Lung (tissue), 12 donors: Measurements from ENCODE around the gene TNFRSF8. TPM values are rescaled to one million over a fixed set of nuclear protein-coding genes. Genes with fewer than 3 reads are reported as not detected.
"Not testable (repeated sequence)": the region's sequence is repeated elsewhere in the genome, so short reads cannot be mapped to it uniquely, and the experiment has no call there.

ENCODE experiments used
- ATAC-seq: fragments of 200-7000 bp; cut with Tn5 transposase; one replicate; pipeline ENCODE4 v1.9.1; 2020; ENCODE audit warnings: moderate number of reproducible peaks; ENCODE audit not compliant: insufficient read depth, low FRiP score
- DNase-seq, 3 donors: peaks; one replicate each; pipeline ENCODE4 v3.0.0-alpha.2; 2013 to 2017
- H3K27ac ChIP-seq, 2 donors: one replicate each; pipeline ENCODE4 v1.5.1; 2013; ENCODE audit warnings: mild to moderate bottlenecking in 2 of 2, moderate library complexity in 2 of 2, control low read depth in 1 of 2, inconsistent platforms in 1 of 2, low read depth in 1 of 2, low read length in 1 of 2
- H3K27me3 ChIP-seq, 3 donors: one replicate each; pipeline ENCODE4 v1.5.1; 2013; ENCODE audit warnings: low read length in 2 of 3; ENCODE audit not compliant: control insufficient read depth in 3 of 3, insufficient read depth in 3 of 3
- H3K36me3 ChIP-seq, 4 donors: one replicate each; pipeline ENCODE4 v1.5.1; 2013; ENCODE audit warnings: low read length in 4 of 4, mild to moderate bottlenecking in 1 of 4, moderate library complexity in 1 of 4; ENCODE audit not compliant: control insufficient read depth in 4 of 4, insufficient read depth in 4 of 4
- H3K4me1 ChIP-seq, 5 donors: one replicate each; pipeline ENCODE4 v1.5.1; 2013; ENCODE audit warnings: low read length in 5 of 5, mild to moderate bottlenecking in 2 of 5, moderate library complexity in 1 of 5; ENCODE audit not compliant: control insufficient read depth in 5 of 5, insufficient read depth in 5 of 5
- H3K4me3 ChIP-seq: one replicate; pipeline ENCODE4 v1.5.1; 2013; ENCODE audit warnings: mild to moderate bottlenecking, control low read depth, moderate library complexity
- H3K9ac ChIP-seq, 2 donors: one replicate each; pipeline ENCODE4 v1.5.1; 2013; ENCODE audit warnings: low read length in 2 of 2, control low read depth in 1 of 2; ENCODE audit not compliant: insufficient read depth in 1 of 2
- H3K9me3 ChIP-seq, 4 donors: one replicate each; pipeline ENCODE4 v1.5.1; 2013; ENCODE audit warnings: low read length in 3 of 4, mild to moderate bottlenecking in 1 of 4, moderate library complexity in 1 of 4; ENCODE audit not compliant: control insufficient read depth in 4 of 4, insufficient read depth in 3 of 4
- WGBS, 2 donors: extraction: QIAGEN DNeasy Blood & Tissue Kit; methylation state at CpG; one replicate each; pipeline ENCODE4 v1.1.7; 2013; 5-methylcytosine and 5-hydroxymethylcytosine counted together
- polyA plus RNA-seq, 2 donors: library from polyadenylated mRNA; stranded (reverse); fragments of 200-250 nt; gene quantifications; one replicate each; pipeline ENCODE4 v1.2.1, GENCODE V29; 2013
- total RNA-seq, 2 donors: library from RNA; depleted of rRNA in 1 of 2; stranded (reverse); fragments of >200 nt in 1 of 2; gene quantifications; one replicate each; pipeline ENCODE4 v1.2.1, GENCODE V29; 2014 to 2021
- TF ChIP-seq, protein P1 (sequence below): IDR thresholded peaks from 2 replicates; pipeline ENCODE4 v1.5.1; 2012; ENCODE audit warnings: mild to moderate bottlenecking; ENCODE audit errors: control extremely low read depth, extremely low read depth
- donor health status: control.
- donor health status: control.
- donor health status: Bipolar disorder and iron deficiency.
- donor health status: healthy.
- donor health status: DM: yes; HTN: yes; CAD: no.

TNFRSF8 gene
- total and polyA plus RNA-seq, 4 donors, result 1.6 to 5.3 (median 2.1) TPM

DNA sequence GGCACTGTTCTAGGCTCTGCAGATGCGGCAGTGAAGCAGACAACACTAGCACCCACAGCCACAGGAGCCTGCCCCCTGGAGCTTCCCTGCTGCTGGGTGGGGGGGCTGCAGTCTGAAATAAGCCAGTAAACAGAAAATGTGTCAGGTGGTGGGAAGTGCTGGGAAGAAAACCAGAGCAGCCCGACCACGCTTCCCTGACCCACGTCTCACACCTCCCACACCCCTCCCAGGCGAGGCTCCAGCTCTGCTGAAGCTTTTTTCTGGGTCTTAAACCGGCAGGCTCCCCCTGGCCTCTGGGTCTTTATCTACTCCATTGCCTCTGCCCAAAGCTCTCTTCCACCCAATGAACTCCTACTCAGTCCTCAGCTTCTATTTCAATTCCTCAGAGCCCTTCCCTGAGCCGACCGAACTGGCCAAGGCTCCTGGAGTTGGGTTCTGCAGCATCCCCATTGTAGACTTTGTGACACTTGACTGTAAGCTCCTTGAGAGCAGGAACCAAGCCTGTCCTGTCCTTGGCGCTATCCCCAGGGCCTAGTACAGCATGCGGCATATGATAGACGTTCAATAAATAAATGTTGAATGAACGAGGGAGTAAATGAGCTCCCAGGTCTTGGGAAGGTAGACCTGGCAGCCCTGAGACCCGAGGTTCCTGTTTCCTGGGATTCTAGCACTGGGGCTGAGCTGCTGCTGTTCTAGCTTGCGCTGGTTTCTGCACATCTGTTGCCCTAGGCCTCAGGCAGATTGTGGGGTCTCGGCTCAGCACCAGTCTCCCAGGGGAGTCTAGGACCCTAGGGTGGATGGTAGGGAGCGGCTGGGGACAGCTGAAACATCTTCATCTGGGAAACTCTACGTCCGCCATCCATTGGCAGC lies 25.4 kb upstream of the TNFRSF8 start:
- no peak for DNase-seq
- Histone ChIP-seq H3K9me3 (no peaks in the 10 kb centered on the region), H3K27me3 (no peaks in the 10 kb centered on the region), H3K4me3 (no peak overlapping the region), H3K27ac (no peak overlapping the region), H3K36me3 (no peaks in the 10 kb centered on the region), H3K9ac (no peak overlapping the region), H3K4me1 (peaks cover 0 to 7% (median 0%) of the 10 kb centered on the region in 5 donors)
- WGBS, 2 donors, result 81 to 87% methylated on average over 18 of the region's 18 CpGs
- TF ChIP-seq, protein P1, sequence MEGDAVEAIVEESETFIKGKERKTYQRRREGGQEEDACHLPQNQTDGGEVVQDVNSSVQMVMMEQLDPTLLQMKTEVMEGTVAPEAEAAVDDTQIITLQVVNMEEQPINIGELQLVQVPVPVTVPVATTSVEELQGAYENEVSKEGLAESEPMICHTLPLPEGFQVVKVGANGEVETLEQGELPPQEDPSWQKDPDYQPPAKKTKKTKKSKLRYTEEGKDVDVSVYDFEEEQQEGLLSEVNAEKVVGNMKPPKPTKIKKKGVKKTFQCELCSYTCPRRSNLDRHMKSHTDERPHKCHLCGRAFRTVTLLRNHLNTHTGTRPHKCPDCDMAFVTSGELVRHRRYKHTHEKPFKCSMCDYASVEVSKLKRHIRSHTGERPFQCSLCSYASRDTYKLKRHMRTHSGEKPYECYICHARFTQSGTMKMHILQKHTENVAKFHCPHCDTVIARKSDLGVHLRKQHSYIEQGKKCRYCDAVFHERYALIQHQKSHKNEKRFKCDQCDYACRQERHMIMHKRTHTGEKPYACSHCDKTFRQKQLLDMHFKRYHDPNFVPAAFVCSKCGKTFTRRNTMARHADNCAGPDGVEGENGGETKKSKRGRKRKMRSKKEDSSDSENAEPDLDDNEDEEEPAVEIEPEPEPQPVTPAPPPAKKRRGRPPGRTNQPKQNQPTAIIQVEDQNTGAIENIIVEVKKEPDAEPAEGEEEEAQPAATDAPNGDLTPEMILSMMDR, result no peak
- ATAC-seq, result no peak

DNA sequence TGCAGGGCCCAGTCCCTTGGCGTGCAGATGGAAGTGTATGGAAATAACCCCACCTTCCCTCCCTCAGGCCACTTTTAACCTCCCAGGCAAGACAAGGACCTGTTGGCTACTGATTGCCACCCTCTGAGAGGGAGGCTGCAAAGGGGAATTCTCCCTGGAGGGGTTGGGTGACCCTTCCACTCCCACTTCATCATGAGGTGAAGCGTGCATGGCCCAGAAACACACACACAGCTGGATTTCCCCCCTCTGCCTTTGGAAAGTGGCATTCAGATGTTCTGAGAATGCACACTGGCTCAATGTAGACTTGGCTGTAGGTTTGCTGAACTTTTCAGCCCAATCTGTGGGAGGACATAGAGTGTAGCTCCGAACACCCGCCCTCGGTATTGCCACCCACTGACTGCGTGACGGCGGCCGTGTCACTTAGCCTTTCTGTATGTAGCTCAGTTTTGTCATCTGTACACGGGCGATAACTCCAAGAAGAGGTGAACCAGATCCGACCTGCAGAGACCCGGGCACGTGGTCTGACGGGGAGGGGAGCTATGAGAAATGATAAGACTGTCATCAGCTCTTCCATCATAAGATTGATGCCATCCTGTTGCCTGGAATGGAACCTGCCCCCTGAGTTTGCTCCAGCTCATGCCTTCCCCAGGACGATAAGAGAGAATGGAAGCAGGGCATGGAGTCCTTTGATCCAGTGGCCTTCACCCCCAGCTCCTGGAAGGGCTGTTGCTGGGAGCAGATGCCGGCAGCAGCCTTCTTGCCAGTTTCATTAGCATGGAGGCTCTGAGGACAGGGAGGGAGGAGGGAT lies 24.5 kb upstream of the TNFRSF8 start:
- Histone ChIP-seq H3K27me3 (no peaks in the 10 kb centered on the region), H3K36me3 (no peaks in the 10 kb centered on the region), H3K4me1 (peaks cover 0 to 7% (median 0%) of the 10 kb centered on the region in 5 donors), H3K4me3 (no peak overlapping the region), H3K9ac (no peak overlapping the region), H3K9me3 (no peaks in the 10 kb centered on the region), H3K27ac (no peak overlapping the region)
- 70 to 80% methylated on average over 17 of the region's 17 CpGs for WGBS, 2 donors
- DNase-seq (no peak), ATAC-seq (no peak)
- TF ChIP-seq, protein P1, result no peak

DNA sequence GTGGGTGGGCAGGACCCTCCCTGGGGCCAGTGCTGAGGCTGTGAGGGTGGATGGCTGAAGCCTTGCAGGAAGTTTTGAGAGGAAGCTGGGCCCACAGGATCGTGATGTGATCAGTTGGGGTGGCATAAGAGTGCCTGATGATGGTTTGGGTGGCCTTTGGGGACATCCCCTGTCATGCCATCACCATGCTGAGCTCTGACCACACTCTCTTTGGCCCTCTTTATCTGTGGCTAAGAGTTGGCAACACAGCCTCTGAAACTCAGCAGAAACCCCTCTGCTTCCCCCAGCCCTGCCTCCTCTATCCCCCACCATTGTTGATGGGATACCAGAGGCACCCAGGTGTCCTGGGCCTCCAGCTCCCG lies 24.0 kb upstream of the TNFRSF8 start:
- TF ChIP-seq, protein P1, result no peak
- Histone ChIP-seq H3K27ac (no peak overlapping the region), H3K9ac (no peak overlapping the region), H3K4me3 (no peak overlapping the region), H3K36me3 (no peaks in the 10 kb centered on the region), H3K9me3 (no peaks in the 10 kb centered on the region), H3K4me1 (peaks cover 0 to 5% (median 0%) of the 10 kb centered on the region in 5 donors), H3K27me3 (no peaks in the 10 kb centered on the region)
- WGBS, 2 donors, result 53 to 67% methylated on average over 2 of the region's 2 CpGs
- no peak for ATAC-seq
- no peak for DNase-seq

DNA sequence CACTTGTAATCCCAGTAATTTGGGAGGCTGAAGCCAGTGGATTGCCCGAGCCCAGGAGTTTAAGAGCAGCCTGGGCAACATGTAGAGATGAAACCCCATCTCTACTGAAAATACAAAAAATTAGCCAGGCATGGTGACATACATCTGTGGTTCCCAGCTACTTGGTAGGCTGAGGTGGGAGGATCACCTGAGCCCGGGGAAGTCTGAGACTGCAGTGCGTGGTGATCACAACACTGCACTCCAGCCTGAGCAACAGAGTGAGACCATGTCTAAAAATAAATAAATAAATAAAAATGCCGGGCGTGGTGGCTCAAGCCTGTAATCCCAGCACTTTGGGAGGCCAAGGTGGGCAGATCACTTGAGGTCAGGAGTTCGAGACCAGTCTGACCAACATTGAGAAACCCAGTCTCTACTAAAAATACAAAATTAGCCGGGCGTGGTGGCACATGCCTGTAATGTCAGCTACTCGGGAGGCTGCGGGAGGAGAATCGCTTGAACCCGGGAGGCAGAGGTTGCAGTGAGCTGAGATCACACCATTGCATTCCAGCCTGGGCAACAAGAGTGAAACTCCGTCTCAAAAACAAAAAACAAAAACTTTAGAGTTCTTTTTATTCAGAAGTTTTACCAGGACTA lies 23.2 kb upstream of the TNFRSF8 start:
- not testable (repeated sequence) for H3K9ac ChIP-seq, H3K9me3 ChIP-seq, H3K27me3 ChIP-seq, H3K36me3 ChIP-seq, DNase-seq, H3K4me3 ChIP-seq, ATAC-seq, H3K4me1 ChIP-seq, H3K27ac ChIP-seq
- WGBS, 2 donors, result 89 to 94% methylated on average over 13 of the region's 13 CpGs
